ENCODE results near the gene PLEKHA4. TPM values are rescaled to one million over a fixed set of nuclear protein-coding genes. Genes with fewer than 3 reads are reported as not detected.

PLEKHA4 gene
- total RNA-seq, 4 donors from 2014 or later: 7.3 to 18.7 (median 14.9) TPM

- TF ChIP-seq CTCF (IDR thresholded peaks at IDR 0.05): no peak
- DNase-seq (ENCODE audit: low spot score): peak; percentile 45
- ATAC-seq (ENCODE audit: low FRiP score): peak; percentile 96
Measured at GRCh38 chr19:48819366-48819816, 49.0 kb downstream of the PLEKHA4 start.

GRCh38 chr19:48818234-48818820, 50.1 kb downstream of the PLEKHA4 start:
- DNase-seq (ENCODE audit: low spot score) (no peak), ATAC-seq (ENCODE audit: low FRiP score) (no peak)
- TF ChIP-seq CTCF (IDR thresholded peaks at IDR 0.05): no peak

- no peak for ATAC-seq (ENCODE audit: low FRiP score)
- no peak for TF ChIP-seq CTCF (IDR thresholded peaks at IDR 0.05)
Measured at GRCh38 chr19:48817585-48818124, 50.8 kb downstream of the PLEKHA4 start.

GRCh38 chr19:48815870-48816501, 52.4 kb downstream of the PLEKHA4 start:
- ATAC-seq (ENCODE audit: low FRiP score) (no peak), DNase-seq (ENCODE audit: low spot score) (no peak)
- no peak for TF ChIP-seq CTCF (IDR thresholded peaks at IDR 0.05)

More at GRCh38 chr19:48817585-48818124, 50.8 kb downstream of the PLEKHA4 start:
- no peak for DNase-seq (ENCODE audit: low spot score)

- no peak for TF ChIP-seq CTCF (IDR thresholded peaks at IDR 0.05)
- DNase-seq (ENCODE audit: low spot score) (no peak), ATAC-seq (ENCODE audit: low FRiP score) (no peak)
Measured at GRCh38 chr19:48814895-48815294, 53.5 kb downstream of the PLEKHA4 start.

- TF ChIP-seq CTCF (IDR thresholded peaks at IDR 0.05): no peak
- no peak for DNase-seq (ENCODE audit: low spot score)
- no peak for ATAC-seq (ENCODE audit: low FRiP score)
Measured at GRCh38 chr19:48813123-48813913, 55.1 kb downstream of the PLEKHA4 start.
